NCI-H1694 (cell line): ENCODE measurements around the gene ARL10.

Source experiments
- DNase-seq: peaks from one replicate; lab custom pipeline; 2025; lab: John Stamatoyannopoulos, UW

The ARL10 gene

DNA sequence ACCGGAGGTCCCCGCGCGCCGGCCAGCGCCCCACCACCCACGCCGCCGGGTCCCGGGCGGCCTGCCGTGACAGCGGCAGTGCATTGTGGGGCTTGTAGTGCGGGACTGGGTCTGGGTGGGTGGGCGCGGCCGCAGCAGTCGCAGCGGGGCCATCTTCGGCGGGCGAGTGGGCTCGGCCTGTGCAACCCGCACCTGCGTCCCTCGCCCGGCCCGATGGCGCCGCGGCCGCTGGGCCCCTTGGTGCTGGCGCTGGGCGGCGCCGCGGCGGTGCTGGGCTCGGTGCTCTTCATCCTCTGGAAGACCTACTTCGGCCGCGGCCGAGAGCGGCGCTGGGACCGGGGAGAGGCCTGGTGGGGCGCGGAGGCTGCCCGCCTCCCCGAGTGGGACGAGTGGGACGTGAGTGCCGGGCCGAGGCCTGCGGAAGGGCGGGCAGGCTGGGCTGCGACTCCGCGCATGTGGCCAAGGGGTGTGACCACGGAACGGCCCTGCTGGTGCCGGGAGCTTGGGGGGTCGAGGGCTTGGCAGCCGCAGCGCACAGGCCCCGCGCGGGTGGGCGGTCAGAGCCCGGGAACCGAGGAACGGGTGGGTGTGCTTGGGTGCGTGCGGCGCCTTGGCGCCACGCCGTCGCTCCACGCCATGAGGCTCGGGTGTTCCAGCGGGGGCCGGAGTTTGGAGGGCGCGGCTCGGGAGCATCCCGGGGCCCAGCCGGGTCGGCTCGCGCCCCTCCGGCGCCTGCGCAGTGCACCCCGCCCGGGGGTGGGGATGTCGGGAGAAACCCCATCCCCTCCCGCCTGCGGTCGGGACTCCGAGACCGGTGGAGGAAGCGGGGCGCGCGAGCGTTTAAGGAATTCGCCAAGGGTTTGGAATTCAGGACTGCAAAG lies at the start of gene ARL10:
TSS of gene ARL10 (plus strand) at position 137 of the 881 bp plus-strand sequence. CDS start at position 214, 77 bp downstream.
- no peak for DNase-seq

DNA sequence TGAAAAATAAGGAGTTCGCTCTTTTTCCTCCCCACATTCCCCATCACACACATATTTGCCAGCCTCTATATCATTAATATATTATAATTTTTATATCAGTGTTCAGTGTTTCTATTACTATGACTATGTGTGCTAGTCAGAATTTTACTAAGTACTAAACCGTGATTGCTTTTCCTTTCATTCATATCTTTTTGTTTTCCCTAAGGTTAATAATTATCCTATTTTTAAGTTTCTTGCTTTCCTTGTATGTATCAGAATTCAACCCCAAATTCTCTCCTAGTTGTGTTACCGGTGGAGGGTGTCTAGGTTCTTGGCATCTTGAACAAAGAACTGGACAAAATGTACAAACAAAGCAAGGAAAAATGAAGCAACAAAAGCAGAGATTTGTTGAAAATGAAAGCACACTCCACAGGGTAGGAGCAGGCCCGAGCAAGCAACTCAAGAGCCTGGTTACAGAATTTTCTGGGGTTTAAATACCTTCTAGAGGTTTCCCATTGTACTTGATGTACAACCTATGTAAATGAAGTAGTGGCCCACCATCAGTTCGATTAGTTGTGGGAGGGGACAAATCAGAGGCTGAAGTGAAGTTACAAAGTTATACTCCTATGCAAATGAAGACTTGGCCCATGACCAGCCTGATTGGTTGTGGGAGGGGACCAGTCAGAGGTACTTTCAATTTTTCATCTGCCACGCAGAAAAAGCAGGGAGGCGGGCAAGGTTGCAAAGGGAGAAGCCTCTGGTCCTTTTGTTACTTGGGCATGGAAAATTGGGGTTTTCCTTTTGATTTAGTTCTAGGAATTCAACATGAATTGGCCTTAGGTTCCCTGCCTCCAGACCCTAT lies 47.5 kb upstream of the ARL10 start:
- DNase-seq, result no peak

GRCh38 chr5:176319827-176320554 lies 45.3 kb upstream of the ARL10 start:
- no peak for DNase-seq

- no peak for DNase-seq
These were observed 44.7 kb upstream of the ARL10 start for GRCh38 chr5:176320577-176320976.

GRCh38 chr5:176334031-176334770 lies 31.1 kb upstream of the ARL10 start:
- no peak for DNase-seq

DNA sequence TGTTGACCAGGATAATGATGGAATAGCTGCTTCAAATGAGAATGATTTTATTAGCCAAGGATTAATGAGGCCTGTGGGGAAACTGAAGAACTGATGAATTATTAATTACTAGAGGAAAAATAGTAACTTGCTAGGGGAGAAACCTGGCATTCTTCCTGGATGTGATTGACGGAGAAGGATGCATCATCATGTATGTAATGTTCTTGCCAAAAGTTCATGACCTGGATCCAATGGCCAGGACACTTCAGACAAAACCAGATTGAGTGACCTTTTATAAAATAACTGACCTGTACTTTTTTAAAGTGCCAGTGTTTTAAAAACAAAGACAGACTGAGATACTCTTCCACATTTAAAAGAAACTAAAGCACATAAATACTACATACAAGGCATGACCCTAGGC lies 27.4 kb upstream of the ARL10 start:
- no peak for DNase-seq

DNA sequence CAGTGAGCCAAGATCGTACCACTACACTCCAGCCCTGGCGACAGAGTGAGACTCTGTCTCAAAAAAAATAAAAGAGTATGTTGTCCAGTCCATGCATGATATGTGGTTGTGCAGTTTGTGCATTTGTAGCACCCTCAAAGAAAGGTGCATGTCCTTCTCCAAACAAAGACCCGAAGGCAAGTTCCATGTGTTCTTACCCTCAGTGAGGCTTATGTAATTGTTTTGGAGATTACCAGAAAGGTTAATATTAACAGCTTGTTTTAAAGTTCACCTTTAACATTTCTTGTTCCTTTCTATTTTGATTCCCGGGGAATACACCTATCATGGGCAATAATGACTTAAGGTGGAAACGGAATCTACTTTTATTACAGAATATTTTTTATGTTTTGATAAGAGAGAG lies 26.0 kb upstream of the ARL10 start:
- no peak for DNase-seq

DNA sequence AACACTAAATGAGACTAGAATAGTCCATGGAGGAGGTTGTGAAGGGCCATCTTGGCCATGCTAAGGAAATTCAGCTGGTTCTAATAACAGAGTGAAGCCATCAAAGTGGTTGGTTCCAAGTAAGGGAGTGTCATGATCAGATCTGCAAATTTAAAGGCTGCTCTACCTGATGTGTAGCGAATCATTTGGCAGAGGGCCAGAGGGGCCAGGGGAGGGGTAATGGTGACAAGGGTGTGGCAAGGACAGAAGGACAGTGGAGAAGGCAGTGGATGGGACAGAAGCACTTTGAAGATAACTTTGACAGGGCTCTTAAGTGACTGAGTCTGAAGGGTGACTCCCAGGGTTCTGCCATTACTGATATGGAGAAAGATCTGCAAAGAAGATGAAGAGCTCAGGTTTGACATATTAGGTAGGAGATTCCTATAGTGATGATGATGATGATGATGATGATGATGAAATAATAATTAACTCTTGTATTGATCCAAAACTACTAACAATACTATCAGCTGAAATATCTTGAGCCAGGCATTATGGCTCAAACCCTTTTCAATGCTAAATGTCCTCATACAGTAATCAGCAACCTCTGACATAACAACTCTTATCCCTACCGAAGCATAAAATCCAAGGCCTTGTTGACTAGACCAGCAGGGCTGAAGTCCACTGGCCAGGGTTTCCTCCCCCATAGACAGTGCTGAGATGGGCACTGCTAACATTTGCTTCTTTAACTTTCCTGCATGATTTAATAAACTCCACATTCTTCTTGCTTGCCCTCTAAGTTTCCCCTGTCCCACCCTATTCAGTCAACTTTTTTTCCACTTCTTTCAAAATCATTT lies 23.7 kb upstream of the ARL10 start:
- no peak for DNase-seq

DNA sequence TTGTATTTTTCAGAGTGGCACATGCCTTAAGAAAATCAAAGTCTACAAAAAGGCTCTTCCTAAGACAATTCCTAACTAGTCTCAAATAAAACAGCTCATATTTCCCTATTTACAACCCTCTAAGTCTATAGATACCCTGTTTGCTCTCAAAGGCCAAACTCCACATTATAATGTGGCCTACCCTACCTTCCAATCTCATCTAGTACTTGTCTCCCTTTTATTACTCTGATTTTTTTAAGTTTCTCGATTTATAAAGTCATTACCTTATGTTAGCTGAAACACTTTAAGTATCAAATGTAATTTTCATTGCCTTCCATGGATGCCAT lies 23.2 kb upstream of the ARL10 start:
- DNase-seq, result no peak

DNA sequence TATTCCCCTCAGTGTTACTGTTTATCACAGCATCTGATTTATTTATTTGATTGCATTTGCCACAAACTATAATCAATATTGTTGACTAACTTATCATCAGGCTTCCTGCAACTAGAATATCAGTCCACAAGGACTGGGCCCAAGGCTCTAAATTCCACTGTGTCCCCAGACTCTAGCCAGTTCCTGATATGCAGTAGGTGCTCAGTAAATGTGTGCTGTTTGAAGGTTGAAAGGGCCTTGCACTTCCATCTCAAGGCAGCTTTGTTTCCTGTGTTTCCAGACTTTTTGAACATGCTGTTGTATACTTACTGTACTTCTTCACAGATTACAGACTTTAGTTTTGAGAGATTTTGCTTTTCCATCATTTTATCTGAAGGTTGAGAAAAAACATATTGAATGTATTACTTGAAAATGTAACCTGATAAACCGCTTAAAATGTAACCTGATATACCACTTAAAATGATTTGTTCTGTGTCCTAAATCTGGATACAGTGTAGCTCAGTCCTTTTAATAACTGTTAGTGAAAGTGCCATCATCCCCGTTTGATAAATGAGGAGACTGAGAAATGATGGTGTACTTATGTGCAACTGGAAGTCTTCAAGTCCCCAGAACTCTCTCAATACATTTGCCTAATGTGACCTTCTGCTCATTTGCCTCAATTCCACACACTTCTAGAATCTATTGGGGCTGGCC lies 22.4 kb upstream of the ARL10 start:
- DNase-seq, result no peak

DNA sequence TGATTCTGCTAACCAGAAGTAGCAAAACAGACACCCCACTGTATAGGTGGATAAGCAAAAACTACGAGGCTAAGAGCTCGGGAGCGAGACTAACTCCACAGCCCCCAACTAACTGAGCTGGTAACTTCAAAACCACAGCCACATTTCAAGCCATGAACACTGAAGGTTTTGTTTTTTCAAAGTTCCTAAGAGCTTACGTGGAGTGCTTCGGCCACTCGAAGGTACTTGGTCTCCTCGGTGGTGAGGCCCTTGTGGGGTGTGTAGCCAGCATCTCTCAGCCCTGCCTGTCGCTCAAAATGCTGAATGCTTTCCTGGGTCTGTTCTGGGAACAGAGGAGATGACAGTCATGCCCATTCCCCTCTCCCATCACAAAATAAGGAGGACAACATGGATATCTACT lies 14.9 kb upstream of the ARL10 start:
- no peak for DNase-seq

DNA sequence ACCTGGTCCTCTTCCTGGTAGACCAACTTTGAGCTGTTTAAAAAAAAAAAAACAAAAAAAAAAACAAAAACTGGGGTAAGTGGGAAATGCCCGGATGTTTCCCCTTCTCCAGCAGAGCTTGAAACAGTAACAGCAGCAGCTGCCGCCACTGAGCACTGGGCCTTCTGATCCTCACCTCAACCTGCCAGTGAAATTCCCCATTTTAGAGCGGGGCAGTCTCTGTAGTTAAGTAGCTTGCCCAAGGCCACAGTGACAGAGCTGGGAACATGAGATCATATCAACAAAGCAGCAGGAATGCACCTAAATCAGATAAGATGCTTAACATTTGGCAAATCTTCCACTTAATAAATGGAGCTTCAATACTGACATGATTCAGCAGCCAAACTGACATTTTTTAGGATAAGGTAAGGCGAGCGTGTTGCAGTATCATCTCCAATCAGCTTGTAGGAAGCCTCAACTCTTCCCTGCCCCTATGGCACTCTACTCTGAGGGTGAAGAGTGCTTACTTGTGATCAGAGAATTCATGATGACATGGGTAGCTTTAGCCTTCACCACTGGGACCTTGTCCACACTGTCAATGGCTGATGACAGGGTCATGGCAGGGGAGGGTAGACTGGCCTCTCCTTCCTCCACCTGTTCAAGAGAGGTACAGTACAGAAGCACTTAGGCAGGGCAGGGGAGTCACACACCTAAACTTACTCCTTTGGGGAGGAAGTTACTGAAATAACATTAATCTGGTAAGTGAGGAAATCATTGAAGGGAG lies 13.0 kb upstream of the ARL10 start:
- DNase-seq, result no peak

DNA sequence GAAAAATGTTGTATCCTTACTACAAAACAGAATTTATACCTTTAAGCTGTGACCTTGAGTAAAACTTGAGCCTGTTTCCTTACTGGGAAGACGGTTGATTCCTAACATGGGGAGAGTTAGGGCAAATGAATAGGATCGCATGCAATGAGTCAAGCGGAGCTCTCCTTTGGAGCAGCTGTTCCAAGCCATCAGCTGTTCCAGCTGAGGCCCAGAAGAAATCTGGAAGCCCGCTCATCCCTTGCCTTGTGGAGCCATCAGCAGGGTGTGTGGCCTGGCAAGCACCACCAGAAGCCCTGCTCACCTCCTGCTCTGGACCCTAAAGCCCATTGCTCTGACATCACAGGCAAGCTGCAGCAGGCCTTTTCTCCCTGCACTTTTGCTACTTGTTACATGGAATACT lies 11.8 kb upstream of the ARL10 start:
- no peak for DNase-seq

- DNase-seq, result no peak
These were observed 9.7 kb upstream of the ARL10 start for GRCh38 chr5:176355400-176356178.

DNA sequence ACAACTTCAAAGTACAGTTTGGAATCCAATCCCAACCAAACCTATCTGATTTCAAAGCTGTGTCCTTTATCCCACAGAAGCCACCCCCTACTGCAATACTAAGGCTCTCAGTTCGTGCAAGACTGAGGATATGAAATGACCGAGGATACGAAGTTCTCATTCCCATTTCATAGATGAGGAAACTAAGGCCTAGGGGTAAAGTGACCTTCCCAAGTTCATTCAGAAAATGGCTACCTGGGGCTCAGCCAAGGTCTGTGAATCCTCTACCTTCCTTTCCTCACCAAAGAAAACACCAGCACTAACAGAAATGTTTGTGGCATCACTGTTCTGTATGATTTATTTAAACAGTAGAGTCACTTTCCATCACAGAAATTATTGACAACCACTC lies 9.1 kb upstream of the ARL10 start:
- DNase-seq, result no peak

DNA sequence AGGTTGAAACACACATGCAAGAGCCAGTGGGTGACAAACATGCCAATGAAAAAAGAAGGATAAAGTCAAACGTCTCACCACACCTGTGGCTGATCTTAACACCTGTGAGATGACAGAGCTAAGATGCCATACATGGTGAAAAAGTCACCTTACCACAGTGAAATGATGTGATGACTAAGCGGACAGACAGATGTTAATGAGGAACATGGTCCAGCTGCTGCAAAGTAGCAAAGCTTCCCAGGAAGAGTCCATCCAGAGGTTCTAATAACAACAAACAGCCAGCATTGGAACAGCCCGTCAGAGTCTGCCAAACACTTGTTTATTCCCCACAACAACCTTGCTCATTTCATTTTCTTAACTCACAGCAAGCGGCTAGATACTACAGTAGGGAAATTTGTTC lies 5.6 kb upstream of the ARL10 start:
- DNase-seq, result no peak

DNA sequence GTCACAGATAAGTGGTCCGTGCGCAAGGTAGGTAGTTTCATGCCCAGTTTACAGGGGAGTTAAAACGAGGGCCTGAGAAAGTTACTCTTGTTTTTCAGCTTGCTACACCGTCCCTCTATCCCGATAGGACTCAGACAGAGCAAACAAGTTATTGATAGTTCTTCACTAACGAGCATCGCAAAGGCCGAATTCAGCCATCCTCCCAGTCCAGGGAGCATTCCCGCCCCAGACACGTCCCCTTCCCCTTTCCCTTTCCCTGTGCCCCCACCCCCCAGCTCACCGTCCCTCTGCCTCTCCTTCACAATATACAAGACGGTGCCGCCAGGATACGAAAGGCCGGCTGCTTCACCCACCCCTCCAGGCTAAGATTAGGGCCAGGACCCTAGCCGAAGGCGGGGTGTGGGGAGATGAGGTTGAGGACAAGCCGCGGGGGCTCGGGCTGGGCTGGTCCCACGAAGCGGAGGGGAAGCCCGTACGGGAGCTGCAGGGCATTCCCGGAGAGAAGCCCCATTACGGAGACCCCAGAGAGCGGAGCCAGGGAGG lies 4.3 kb upstream of the ARL10 start:
- DNase-seq, result no peak

DNA sequence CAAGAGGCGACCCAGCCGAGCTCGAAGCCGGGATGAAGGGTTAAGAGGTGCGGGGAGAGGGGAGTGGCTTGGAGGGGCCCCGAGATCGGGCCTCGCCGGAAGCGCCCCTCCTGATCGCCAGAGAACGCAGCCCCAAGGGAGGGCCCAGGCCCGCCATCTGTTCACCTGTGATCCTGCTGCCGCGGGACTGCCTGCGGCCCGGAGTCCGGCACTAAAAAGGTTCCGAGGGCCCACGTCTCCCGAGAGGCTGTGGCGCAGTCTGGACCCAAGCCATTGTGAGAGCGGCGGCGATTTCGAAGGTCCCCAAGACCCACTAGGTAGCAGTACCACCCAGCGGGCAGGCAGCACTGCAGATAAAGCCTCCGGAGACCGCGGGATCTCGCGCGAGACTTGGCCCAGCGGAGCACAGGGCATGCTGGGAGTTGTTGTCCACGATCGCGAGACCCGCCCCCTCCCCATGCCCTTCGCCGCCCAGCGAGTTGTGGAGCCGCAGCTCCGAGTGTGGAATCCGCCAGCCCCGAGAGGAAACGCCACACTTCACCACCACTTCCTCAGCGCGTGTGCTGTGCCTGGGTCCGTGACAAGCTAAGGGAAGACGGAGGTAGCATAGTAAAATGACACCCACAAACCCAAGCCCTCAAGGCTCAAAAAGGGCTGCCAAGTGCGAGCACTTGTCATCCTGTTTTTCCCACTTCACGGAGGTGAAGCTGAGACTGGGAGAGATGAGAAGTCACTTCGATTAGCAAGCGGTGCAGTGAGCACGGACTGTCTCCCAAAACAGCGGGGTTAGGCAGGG lies 3.7 kb upstream of the ARL10 start, which contains the start of gene KIAA1191:
TSS of gene KIAA1191 (minus strand) at position 328 of the 796 bp plus-strand sequence. CDS start 2,256 bp downstream, outside the sequence.
- DNase-seq, result peak; percentile 66
